Esophagus (tissue), 2 donors: ENCODE results near the gene FKBP5. TPM values are rescaled to one million over a fixed set of nuclear protein-coding genes. Genes with fewer than 3 reads are reported as not detected.

Experiments
- H3K27ac ChIP-seq, 2 donors: one replicate each; pipeline ENCODE4 v1.5.1; 2013; ENCODE audit warnings: low read depth in 2 of 2, mild to moderate bottlenecking in 2 of 2, inconsistent platforms in 1 of 2, low read length in 1 of 2, moderate library complexity in 1 of 2
- H3K27me3 ChIP-seq, 2 donors: one replicate each; pipeline ENCODE4 v1.6.1; 2013; ENCODE audit warnings: low read length in 2 of 2, control low read depth in 1 of 2, mild to moderate bottlenecking in 1 of 2; ENCODE audit not compliant: insufficient read depth in 2 of 2, control insufficient read depth in 1 of 2
- H3K36me3 ChIP-seq, 2 donors: one replicate each; pipeline ENCODE4 v1.6.1; 2013; ENCODE audit warnings: low read length in 1 of 2; ENCODE audit not compliant: control insufficient read depth in 2 of 2, insufficient read depth in 2 of 2
- H3K4me1 ChIP-seq, 2 donors: one replicate each; pipeline ENCODE4 v1.6.1; 2013; ENCODE audit warnings: low read length in 1 of 2; ENCODE audit not compliant: control insufficient read depth in 2 of 2, insufficient read depth in 2 of 2
- H3K4me3 ChIP-seq, 2 donors: one replicate each; pipeline ENCODE4 v1.5.1; 2013; ENCODE audit warnings: low read length in 2 of 2, mild to moderate bottlenecking in 2 of 2, low read depth in 1 of 2, moderate library complexity in 1 of 2
- H3K9me3 ChIP-seq, 2 donors: one replicate each; pipeline ENCODE4 v1.6.1; 2013; ENCODE audit warnings: mild to moderate bottlenecking in 2 of 2, low read depth in 1 of 2, low read length in 1 of 2, moderate library complexity in 1 of 2; ENCODE audit not compliant: control insufficient read depth in 2 of 2, insufficient read depth in 1 of 2
- WGBS, 2 donors: extraction: QIAGEN DNeasy Blood & Tissue Kit; methylation state at CpG; one replicate each; pipeline ENCODE4 v1.1.7; 2013; 5-methylcytosine and 5-hydroxymethylcytosine counted together
- polyA plus RNA-seq, 2 donors: library from polyadenylated mRNA; stranded (reverse); fragments of 200-250 nt; gene quantifications; one replicate each; pipeline ENCODE4 v1.2.3, GENCODE V29; 2013
- donor health status: healthy with polysubstance abuse.
- donor health status: Bipolar disorder and iron deficiency.

Gene FKBP5
- polyA plus RNA-seq, 2 donors = 32.8 to 45.9 TPM

DNA sequence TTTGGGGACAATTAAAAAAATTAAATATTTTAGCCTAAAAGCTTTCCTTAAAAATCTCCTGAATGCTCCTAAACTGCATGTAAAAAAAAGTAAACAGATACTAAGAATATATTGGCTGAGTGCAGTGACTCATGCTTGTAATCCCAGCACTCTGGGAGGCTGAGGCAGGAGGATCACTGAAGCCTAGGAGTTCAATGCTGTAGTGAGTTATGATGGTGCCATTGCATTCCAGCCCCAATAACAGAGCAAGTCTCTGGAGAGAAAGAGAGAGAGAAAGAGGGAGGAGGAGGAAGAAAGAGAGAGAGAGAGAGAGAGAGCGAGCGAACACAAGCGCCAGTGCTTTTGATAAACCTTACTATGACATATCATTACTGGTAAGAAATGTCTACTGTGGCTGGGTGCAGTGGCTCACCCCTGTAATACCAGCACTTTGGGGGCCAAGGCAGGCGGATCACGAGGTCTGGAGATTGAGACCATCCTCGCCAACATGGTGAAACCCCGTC lies 58.8 kb downstream of the FKBP5 start:
- Histone ChIP-seq H3K4me3 (no peak overlapping the region), H3K9me3 (peaks cover 0 to 2% of the 10 kb centered on the region in 2 donors), H3K4me1 (no peaks in the 10 kb centered on the region), H3K36me3 (peaks cover 2 to 6% of the 10 kb centered on the region in 2 donors), H3K27me3 (no peaks in the 10 kb centered on the region), H3K27ac (no peak overlapping the region)
- 97% methylated on average over 7 of the region's 7 CpGs for WGBS, 2 donors

- H3K36me3 ChIP-seq = peaks cover 2 to 17% of the 10 kb centered on the region in 2 donors
- peaks cover 0 to 2% of the 10 kb centered on the region in 2 donors for H3K9me3 ChIP-seq
- no peak overlapping the region for H3K4me3 ChIP-seq
- 73 to 74% methylated on average over 2 of the region's 2 CpGs for WGBS, 2 donors
- no peak overlapping the region for H3K27ac ChIP-seq
- no peaks in the 10 kb centered on the region for H3K27me3 ChIP-seq
- H3K4me1 ChIP-seq = no peaks in the 10 kb centered on the region
Measured at GRCh38 chr6:35626401-35626800, 62.3 kb downstream of the FKBP5 start.

DNA sequence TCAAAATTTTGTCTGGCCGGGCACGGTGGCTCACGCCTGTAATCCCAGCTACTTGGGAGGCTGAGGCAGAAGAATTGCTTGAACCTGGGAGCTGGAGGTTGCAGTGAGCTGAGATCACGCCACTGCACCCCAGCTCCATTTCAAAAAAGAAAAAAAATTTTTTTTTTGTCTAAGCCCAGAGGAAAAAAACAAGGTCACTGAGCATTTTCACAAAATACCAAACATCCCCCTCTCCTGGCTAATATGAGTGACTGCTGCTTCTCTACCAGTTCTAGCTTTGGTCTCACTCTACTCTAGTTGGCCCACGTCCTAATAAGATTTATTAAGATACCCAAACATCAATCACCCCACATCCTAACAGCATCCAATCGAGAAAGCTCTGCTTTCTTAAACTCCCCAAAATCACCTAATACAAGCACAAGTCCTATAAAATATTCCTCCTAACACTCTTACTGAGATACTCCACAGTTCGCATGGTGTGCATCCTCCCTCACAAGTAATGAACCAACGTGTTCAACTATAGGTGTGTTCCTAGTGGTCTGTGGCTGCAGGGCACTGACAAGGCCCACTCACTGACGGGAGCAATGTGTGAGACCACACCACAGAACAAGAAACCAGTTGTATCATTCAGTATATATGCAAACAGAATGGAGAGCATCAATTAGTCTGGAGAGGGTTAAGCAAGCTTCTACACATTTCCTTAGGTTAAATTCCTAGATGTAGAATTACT lies 64.2 kb downstream of the FKBP5 start:
- WGBS, 2 donors = 88% methylated on average over 9 of the region's 9 CpGs
- H3K27me3 ChIP-seq = no peaks in the 10 kb centered on the region
- peaks cover 4 to 16% of the 10 kb centered on the region in 2 donors for H3K36me3 ChIP-seq
- no peaks in the 10 kb centered on the region for H3K9me3 ChIP-seq
- H3K4me1 ChIP-seq = no peaks in the 10 kb centered on the region
- no peak overlapping the region for H3K27ac ChIP-seq
- H3K4me3 ChIP-seq = no peak overlapping the region

GRCh38 chr6:35622283-35622682 lies 66.4 kb downstream of the FKBP5 start:
- H3K36me3 ChIP-seq = peaks cover 10 to 17% of the 10 kb centered on the region in 2 donors
- no peaks in the 10 kb centered on the region for H3K9me3 ChIP-seq
- 96% methylated on average over 4 of the region's 4 CpGs for WGBS, 2 donors
- no peaks in the 10 kb centered on the region for H3K27me3 ChIP-seq
- no peak overlapping the region for H3K4me3 ChIP-seq
- no peak overlapping the region for H3K27ac ChIP-seq
- H3K4me1 ChIP-seq = no peaks in the 10 kb centered on the region

GRCh38 chr6:35620706-35621105 lies 68.0 kb downstream of the FKBP5 start:
- 94 to 95% methylated on average over 1 of the region's 1 CpG for WGBS, 2 donors
- Histone ChIP-seq H3K9me3 (no peaks in the 10 kb centered on the region), H3K27ac (no peak overlapping the region), H3K4me3 (no peak overlapping the region), H3K27me3 (no peaks in the 10 kb centered on the region), H3K36me3 (peaks cover 10 to 17% of the 10 kb centered on the region in 2 donors), H3K4me1 (no peaks in the 10 kb centered on the region)

- Histone ChIP-seq H3K27me3 (no peaks in the 10 kb centered on the region), H3K4me1 (no peaks in the 10 kb centered on the region), H3K27ac (no peak overlapping the region), H3K36me3 (peaks cover 8 to 15% of the 10 kb centered on the region in 2 donors), H3K4me3 (no peak overlapping the region), H3K9me3 (no peaks in the 10 kb centered on the region)
- 88 to 92% methylated on average over 1 of the region's 1 CpG for WGBS, 2 donors
Measured at GRCh38 chr6:35613762-35614161, 75.0 kb downstream of the FKBP5 start.

- Histone ChIP-seq H3K27me3 (no peaks in the 10 kb centered on the region), H3K27ac (no peak overlapping the region), H3K9me3 (no peaks in the 10 kb centered on the region), H3K4me3 (no peak overlapping the region), H3K36me3 (peaks cover 3 to 18% of the 10 kb centered on the region in 2 donors), H3K4me1 (peaks cover 0 to 4% of the 10 kb centered on the region in 2 donors)
- WGBS, 2 donors = 74% methylated on average over 3 of the region's 3 CpGs
Measured at GRCh38 chr6:35611240-35611639, 77.5 kb downstream of the FKBP5 start.

DNA sequence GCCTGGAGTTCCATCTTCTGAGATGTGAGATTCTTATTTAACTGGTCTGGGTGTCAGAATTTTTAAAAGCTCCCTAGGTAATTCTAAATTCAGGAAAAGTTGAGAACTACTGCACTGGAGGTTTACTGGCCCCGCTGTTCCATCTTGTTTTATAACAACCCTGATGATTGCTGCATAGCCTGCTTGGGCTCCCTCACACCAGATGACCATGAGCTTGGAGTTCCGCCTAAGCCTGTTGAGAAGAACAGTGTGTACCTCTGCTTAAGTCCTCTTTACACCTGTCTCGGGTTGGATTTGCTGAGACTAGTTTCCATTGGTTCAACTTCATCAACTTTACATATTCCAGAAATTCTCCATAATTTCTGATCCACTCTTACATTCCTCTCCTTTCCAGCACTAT lies 77.9 kb downstream of the FKBP5 start:
- Histone ChIP-seq H3K36me3 (peaks cover 3 to 18% of the 10 kb centered on the region in 2 donors), H3K4me1 (peaks cover 0 to 4% of the 10 kb centered on the region in 2 donors), H3K4me3 (no peak overlapping the region), H3K27me3 (no peaks in the 10 kb centered on the region), H3K9me3 (no peaks in the 10 kb centered on the region), H3K27ac (peak overlapping the region; percentile 36 to 51)
- WGBS, 2 donors = 95% methylated on average over 3 of the region's 3 CpGs

- Histone ChIP-seq H3K36me3 (peaks cover 3 to 15% of the 10 kb centered on the region in 2 donors), H3K27ac (no peak overlapping the region), H3K27me3 (no peaks in the 10 kb centered on the region), H3K9me3 (no peaks in the 10 kb centered on the region), H3K4me1 (peaks cover 0 to 4% of the 10 kb centered on the region in 2 donors), H3K4me3 (no peak overlapping the region)
- 91 to 97% methylated on average over 1 of the region's 1 CpG for WGBS, 2 donors
Measured at GRCh38 chr6:35609588-35609987, 79.1 kb downstream of the FKBP5 start.
